ENCODE measurements around the gene COX19.

GRCh38 chr7:999149-999879 is 24.0 kb upstream of the COX19 start:
- TF ChIP-seq CTCF (conservative IDR thresholded peaks at IDR 0.05 in 1 of 2, IDR thresholded peaks at IDR 0.05 in 1 of 2; ENCODE audit: low read depth in 1 of 2, low read length in 2 of 2), result no peak
- no peak for TF ChIP-seq EZH2 (IDR thresholded peaks at IDR 0.05; ENCODE audit: low read length, missing control alignments)

All from fibroblast of lung (primary cell).